Endodermal cell (in vitro differentiated cells): Measurements from ENCODE around the gene ENGASE. TPM values are rescaled to one million over a fixed set of nuclear protein-coding genes. Genes with fewer than 3 reads are reported as not detected.
"Not testable (repeated sequence)": the region's sequence is repeated elsewhere in the genome, so short reads cannot be mapped to it uniquely, and the experiment has no call there.

ENCODE experiments used
- DNase-seq: peaks from one replicate; pipeline ENCODE4 v3.0.0-alpha.2; 2017
- H3K27ac ChIP-seq: 2 replicates; pipeline ENCODE4 v1.5.1; 2013; ENCODE audit warnings: mild to moderate bottlenecking, low read depth, low read length, moderate library complexity
- H3K27me3 ChIP-seq: 2 replicates; pipeline ENCODE4 v1.6.1; 2013; ENCODE audit warnings: mild to moderate bottlenecking, low read length, moderate library complexity; ENCODE audit not compliant: insufficient read depth, control insufficient read depth, poor library complexity, severe bottlenecking
- H3K36me3 ChIP-seq: 2 replicates; pipeline ENCODE4 v1.7.0; 2013; ENCODE audit warnings: mild to moderate bottlenecking, low read length, moderate library complexity; ENCODE audit not compliant: control insufficient read depth, insufficient read depth
- H3K4me1 ChIP-seq: one replicate; pipeline ENCODE4 v1.7.0; 2013; ENCODE audit warnings: low read length; ENCODE audit not compliant: control insufficient read depth, insufficient read depth
- H3K4me3 ChIP-seq: 2 replicates; pipeline ENCODE4 v1.5.1; 2013; ENCODE audit warnings: mild to moderate bottlenecking, low read length, moderate library complexity
- H3K9ac ChIP-seq: 2 replicates; pipeline ENCODE4 v1.6.1; 2013; ENCODE audit warnings: mild to moderate bottlenecking, low read length, moderate library complexity; ENCODE audit not compliant: poor library complexity, severe bottlenecking; ENCODE audit errors: extremely low read depth
- H3K9me3 ChIP-seq: 2 replicates; pipeline ENCODE4 v1.6.1; 2013; ENCODE audit warnings: mild to moderate bottlenecking, low read length, moderate library complexity; ENCODE audit not compliant: control insufficient read depth
- H3K27ac Mint-ChIP-seq: 2 replicates; pipeline ENCODE4 v1.8.0; 2020; ENCODE audit warnings: mixed read lengths
- H3K27me3 Mint-ChIP-seq: 2 replicates; pipeline ENCODE4 v1.8.0; 2021; ENCODE audit warnings: mild to moderate bottlenecking, mixed read lengths; ENCODE audit not compliant: insufficient read depth
- H3K36me3 Mint-ChIP-seq: 2 replicates; pipeline ENCODE4 v1.8.0; 2020; ENCODE audit warnings: low read depth, mixed read lengths
- H3K4me1 Mint-ChIP-seq: 2 replicates; pipeline ENCODE4 v1.8.0; 2020; ENCODE audit warnings: mixed read lengths
- H3K4me3 Mint-ChIP-seq: 2 replicates; pipeline ENCODE4 v1.8.0; 2020; ENCODE audit warnings: mild to moderate bottlenecking, moderate library complexity, mixed read lengths
- H3K9me3 Mint-ChIP-seq: 2 replicates; pipeline ENCODE4 v1.8.0; 2020; ENCODE audit warnings: mild to moderate bottlenecking, mixed read lengths
- CTCF ChIP-seq: fragments of 200-600 bp; sonication (generic); conservative IDR thresholded peaks from 2 replicates; pipeline ENCODE4 v1.5.0; 2021; ENCODE audit warnings: antibody characterized with exemption, mild to moderate bottlenecking
- WGBS, 2 experiments: methylation state at CpG; one replicate each; pipeline versions ENCODE4 v1.1.5 to v1.1.7; 2013; ENCODE audit warnings: missing lambda C conversion rate in 2 of 2, mixed read lengths in 1 of 2; ENCODE audit not compliant: insufficient coverage in 1 of 2, insufficient read length in 1 of 2; 5-methylcytosine and 5-hydroxymethylcytosine counted together
- total RNA-seq, 2 donors: library from RNA; stranded (reverse); fragmentation: NEBNext Ultra II Directional in 1 of 2; extraction: Animal tissue kit (Norgen Biotek cat#: 25700) in 1 of 2; gene quantifications; 2 replicates in 1 of 2; 3 replicates in 1 of 2; pipeline ENCODE4 v1.2.1, GENCODE V29; 2021

ENGASE gene
- total RNA-seq, 2 donors from 2014 or later: 40.8 to 42.0 TPM

GRCh38 chr17:79073016-79073705 is 1.5 kb upstream of the ENGASE start:
- peak; percentile 39 for DNase-seq
- H3K27me3 ChIP-seq: no peaks in the 10 kb centered on the region
- H3K4me3 ChIP-seq: no peak overlapping the region
- Mint-ChIP-seq H3K27ac (no peak overlapping the region), H3K27me3 (peaks cover 9% of the 10 kb centered on the region), H3K4me3 (no peak overlapping the region), H3K36me3 (peaks cover 2% of the 10 kb centered on the region), H3K4me1 (peaks cover 8% of the 10 kb centered on the region), H3K9me3 (no peaks in the 10 kb centered on the region)
- TF ChIP-seq CTCF: no peak
- H3K9me3 ChIP-seq: no peaks in the 10 kb centered on the region
- no peak overlapping the region for H3K27ac ChIP-seq
- H3K4me1 ChIP-seq: no peaks in the 10 kb centered on the region
- H3K36me3 ChIP-seq: no peaks in the 10 kb centered on the region
- 92 to 97% methylated on average over 5 to 8 of the region's 8 CpGs for WGBS, 2 experiments
- no peak overlapping the region for H3K9ac ChIP-seq

- TF ChIP-seq CTCF: no peak
- no peak overlapping the region for H3K27ac Mint-ChIP-seq
Measured at GRCh38 chr17:79073706-79074088, 927 bp upstream of the ENGASE start.

GRCh38 chr17:79074121-79074648 is 439 bp upstream of the ENGASE start:
- H3K27ac Mint-ChIP-seq, H3K9me3 ChIP-seq, H3K4me1 ChIP-seq, H3K36me3 ChIP-seq, H3K27me3 Mint-ChIP-seq, H3K4me1 Mint-ChIP-seq, H3K27ac ChIP-seq, H3K36me3 Mint-ChIP-seq, H3K27me3 ChIP-seq, H3K9me3 Mint-ChIP-seq, H3K9ac ChIP-seq, DNase-seq: not testable (repeated sequence)
- WGBS, 2 experiments: 81 to 83% methylated on average over 15 to 22 of the region's 22 CpGs
- peak overlapping the region; percentile 45 for H3K4me3 ChIP-seq
- peak overlapping the region; percentile 74 for H3K4me3 Mint-ChIP-seq

More at GRCh38 chr17:79073706-79074088, 927 bp upstream of the ENGASE start:
- Mint-ChIP-seq H3K4me1 (peaks cover 8% of the 10 kb centered on the region), H3K27me3 (peaks cover 9% of the 10 kb centered on the region), H3K4me3 (no peak overlapping the region), H3K36me3 (peaks cover 7% of the 10 kb centered on the region), H3K9me3 (no peaks in the 10 kb centered on the region)
- Histone ChIP-seq H3K9me3 (no peaks in the 10 kb centered on the region), H3K4me3 (no peak overlapping the region), H3K36me3 (peaks cover 4% of the 10 kb centered on the region), H3K27ac (no peak overlapping the region), H3K27me3 (no peaks in the 10 kb centered on the region), H3K9ac (no peak overlapping the region), H3K4me1 (no peaks in the 10 kb centered on the region)
- 90 to 92% methylated on average over 4 to 6 of the region's 6 CpGs for WGBS, 2 experiments
- peak; percentile 42 for DNase-seq
